ENCODE results near the gene ARRB1. TPM values are rescaled to one million over a fixed set of nuclear protein-coding genes. Genes with fewer than 3 reads are reported as not detected.

ARRB1 gene
- total and polyA plus RNA-seq, 2 of the 13 experiments (the other 11 are each of a cell fraction or from before 2014, with no cell fraction given): 22.5 to 35.7 TPM

- TF ChIP-seq ZGPAT (CRISPR knock-in tag; IDR thresholded peaks at IDR 0.05): 0 out of 2 replicates have a peak, but pooled peaks have one; percentile 23
- 0 out of 2 replicates have a peak, but pooled peaks have one; percentile 23 for TF ChIP-seq SALL1 (CRISPR knock-in tag; IDR thresholded peaks at IDR 0.05)
- peak; percentile 58; the same call in 1 of the 2 replicates for TF ChIP-seq RAD21 (CRISPR knock-in tag; IDR thresholded peaks at IDR 0.05)
- 0 out of 4 replicates have a peak, but pooled peaks of 1 of the 2 experiments have one; percentile 35 for TF ChIP-seq KLF16 (CRISPR knock-in tag; IDR thresholded peaks at IDR 0.05)
- TF ChIP-seq ZNF446 (CRISPR knock-in tag; IDR thresholded peaks at IDR 0.05): no peak
- TF ChIP-seq MYC (CRISPR knock-in tag; IDR thresholded peaks at IDR 0.05; ENCODE audit: borderline replicate concordance): peak; percentile 16; the same call in 1 of the 2 replicates
- TF ChIP-seq HNF1B (CRISPR knock-in tag; IDR thresholded peaks at IDR 0.05): peak; percentile 53; the same call in 1 of the 2 replicates
- no peak for TF ChIP-seq ZNF800 (CRISPR knock-in tag; IDR thresholded peaks at IDR 0.05)
- TF ChIP-seq ZNF644 (CRISPR knock-in tag; IDR thresholded peaks at IDR 0.05; ENCODE audit: low read depth): 0 out of 2 replicates have a peak, but pooled peaks have one; percentile 47
- peak; percentile 24 for TF ChIP-seq CCAR2 (optimal IDR thresholded peaks at IDR 0.05; ENCODE audit: low read depth, low read length)
- no peak for TF ChIP-seq ZNF142 (CRISPR knock-in tag; IDR thresholded peaks at IDR 0.05)
- 0 out of 2 replicates have a peak, but pooled peaks have one; percentile 9 for TF ChIP-seq RXRB (CRISPR knock-in tag; IDR thresholded peaks at IDR 0.05; ENCODE audit: borderline replicate concordance)
- no peak for TF ChIP-seq E2F2 (CRISPR knock-in tag; IDR thresholded peaks at IDR 0.05; ENCODE audit: borderline replicate concordance)
- no peak; the same call in 1 of the 2 replicates for TF ChIP-seq LCORL (IDR thresholded peaks at IDR 0.05)
- peak; percentile 60 for TF ChIP-seq LCORL (CRISPR knock-in tag; IDR thresholded peaks at IDR 0.05)
- 0 out of 2 replicates have a peak, but pooled peaks have one; percentile 27 for TF ChIP-seq ZSCAN9 (CRISPR knock-in tag; IDR thresholded peaks at IDR 0.05; ENCODE audit: borderline replicate concordance)
Measured at GRCh38 chr11:75388386-75389275, 37.2 kb upstream of the ARRB1 start (continued).
